Ectodermal cell (in vitro differentiated cells): ENCODE measurements around the gene ADAMTS2.

Source experiments
- H3K27ac ChIP-seq: 2 replicates; pipeline ENCODE4 v1.7.0; 2013; ENCODE audit warnings: mild to moderate bottlenecking, low read depth, low read length; ENCODE audit not compliant: insufficient read depth, poor library complexity, severe bottlenecking
- H3K27me3 ChIP-seq: 2 replicates; pipeline ENCODE4 v1.7.0; 2013; ENCODE audit warnings: mild to moderate bottlenecking, low read length; ENCODE audit not compliant: insufficient read depth, control insufficient read depth, poor library complexity, severe bottlenecking
- H3K36me3 ChIP-seq: one replicate; pipeline ENCODE4 v1.7.0; 2013; ENCODE audit warnings: low read length; ENCODE audit not compliant: control insufficient read depth, insufficient read depth
- H3K4me1 ChIP-seq: one replicate; pipeline ENCODE4 v1.7.0; 2013; ENCODE audit warnings: low read length; ENCODE audit not compliant: control insufficient read depth, insufficient read depth
- H3K4me3 ChIP-seq: 2 replicates; pipeline ENCODE4 v1.7.0; 2013; ENCODE audit warnings: low read depth, low read length, control low read depth; ENCODE audit not compliant: insufficient read depth
- H3K9me3 ChIP-seq: 2 replicates; pipeline ENCODE4 v1.7.0; 2013; ENCODE audit warnings: mild to moderate bottlenecking, low read length, moderate library complexity; ENCODE audit not compliant: control insufficient read depth
- WGBS, 2 experiments: methylation state at CpG; one replicate each; pipeline ENCODE4 v1.1.7; 2013; ENCODE audit warnings: missing lambda C conversion rate in 2 of 2; 5-methylcytosine and 5-hydroxymethylcytosine counted together

ADAMTS2 gene

DNA sequence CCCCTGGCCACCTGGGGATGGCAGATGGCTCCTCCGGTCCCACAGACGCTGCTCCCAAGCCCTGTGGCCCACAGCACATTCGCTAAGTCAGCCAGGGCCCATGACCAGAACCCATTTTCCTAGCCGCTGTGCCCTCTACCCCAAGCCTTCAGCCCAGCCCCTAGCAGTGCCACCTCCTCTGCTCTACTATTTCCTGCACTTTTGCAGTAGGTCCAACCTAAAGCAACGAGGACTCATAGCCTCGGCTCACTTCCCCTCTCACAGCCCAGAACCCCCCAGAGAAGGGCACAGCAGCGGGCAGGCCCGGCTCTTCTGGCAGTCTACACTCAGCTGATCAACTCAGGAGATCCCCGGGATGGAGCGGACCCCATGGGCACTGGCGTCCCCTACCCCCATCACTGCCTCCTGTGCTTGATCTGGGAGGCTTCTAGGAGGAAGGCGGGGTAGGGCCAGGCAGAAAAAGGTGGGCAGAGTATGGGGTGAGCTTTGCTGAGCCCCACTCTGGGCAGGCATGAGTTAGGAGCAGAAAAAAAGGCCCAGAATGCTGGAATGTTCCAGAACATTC lies 173.9 kb downstream of the ADAMTS2 start:
- Histone ChIP-seq H3K4me3 (no peak overlapping the region), H3K36me3 (no peaks in the 10 kb centered on the region), H3K4me1 (no peaks in the 10 kb centered on the region), H3K27me3 (no peaks in the 10 kb centered on the region), H3K27ac (no peak overlapping the region), H3K9me3 (no peaks in the 10 kb centered on the region)
- WGBS, 2 experiments = 94% methylated on average over 12 of the region's 12 CpGs

DNA sequence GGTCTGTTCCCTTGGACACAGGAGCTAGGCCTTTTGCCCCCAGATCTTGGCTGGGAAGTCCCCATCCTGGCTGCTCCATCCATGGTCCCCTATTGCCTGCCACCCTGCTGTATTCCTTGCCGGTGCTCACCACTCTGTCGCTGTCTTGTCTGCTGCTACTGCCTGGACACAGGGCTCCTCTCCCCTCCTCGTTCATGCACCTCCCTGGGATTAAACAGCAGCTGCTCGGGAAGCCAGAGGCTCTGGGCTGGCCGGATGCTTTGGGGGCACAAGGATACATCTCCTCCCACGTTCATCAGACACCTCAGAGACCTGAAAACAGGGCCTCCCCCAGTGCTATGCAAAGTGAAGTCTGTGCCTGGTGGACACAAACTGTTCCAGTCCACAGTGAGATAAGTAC lies 174.7 kb downstream of the ADAMTS2 start:
- 87 to 91% methylated on average over 6 of the region's 6 CpGs for WGBS, 2 experiments
- no peaks in the 10 kb centered on the region for H3K9me3 ChIP-seq
- H3K27ac ChIP-seq = no peak overlapping the region
- no peaks in the 10 kb centered on the region for H3K27me3 ChIP-seq
- no peaks in the 10 kb centered on the region for H3K36me3 ChIP-seq
- no peaks in the 10 kb centered on the region for H3K4me1 ChIP-seq
- no peak overlapping the region for H3K4me3 ChIP-seq

DNA sequence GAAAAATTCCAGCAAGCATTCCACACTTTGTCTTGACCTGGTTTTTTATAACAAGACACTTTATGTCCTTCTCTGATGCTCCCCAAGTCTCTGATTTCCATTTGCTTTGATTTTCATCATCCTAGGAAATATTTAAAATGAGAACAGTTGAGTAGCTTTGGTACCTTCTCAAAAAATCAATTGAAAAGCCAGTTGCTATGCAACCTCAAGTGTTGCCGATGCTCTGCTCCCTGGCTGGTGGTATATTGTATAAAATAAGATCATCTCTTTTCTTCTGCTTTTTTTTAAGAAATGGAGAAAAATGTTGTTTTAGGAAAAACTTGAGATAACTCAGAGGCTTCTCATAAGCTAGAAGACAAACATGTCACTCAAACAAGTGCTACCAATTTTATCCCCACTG lies 175.4 kb downstream of the ADAMTS2 start:
- WGBS, 2 experiments = 90 to 100% methylated on average over 1 of the region's 1 CpG
- Histone ChIP-seq H3K27ac (no peak overlapping the region), H3K27me3 (no peaks in the 10 kb centered on the region)

DNA sequence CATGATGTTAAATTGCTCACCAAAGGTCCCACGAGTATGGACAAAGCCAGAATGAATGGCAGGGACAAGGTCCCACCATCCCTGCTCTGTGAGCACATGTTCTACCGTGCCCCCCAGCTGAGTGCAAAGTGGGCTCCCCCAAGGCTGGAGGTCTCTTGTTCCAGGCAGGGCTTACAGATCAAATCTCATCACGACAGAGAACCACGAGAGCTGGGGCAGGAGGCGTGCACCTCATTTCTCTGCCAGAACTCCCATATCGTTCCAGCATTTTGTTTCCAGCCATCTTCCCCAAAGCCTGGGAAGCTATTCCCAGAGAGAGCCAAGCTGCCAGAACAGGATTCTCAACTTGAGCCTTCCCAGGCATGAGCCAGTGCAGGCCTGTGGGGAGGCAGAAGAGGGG lies 176.6 kb downstream of the ADAMTS2 start:
- no peaks in the 10 kb centered on the region for H3K36me3 ChIP-seq
- H3K27ac ChIP-seq = no peak overlapping the region
- 85 to 86% methylated on average over 6 of the region's 6 CpGs for WGBS, 2 experiments
- no peaks in the 10 kb centered on the region for H3K27me3 ChIP-seq
- no peak overlapping the region for H3K4me3 ChIP-seq
- H3K9me3 ChIP-seq = no peaks in the 10 kb centered on the region
- no peaks in the 10 kb centered on the region for H3K4me1 ChIP-seq

More for the DNA sequence above, 175.4 kb downstream of the ADAMTS2 start:
- Histone ChIP-seq H3K36me3 (no peaks in the 10 kb centered on the region), H3K4me3 (no peak overlapping the region), H3K9me3 (no peaks in the 10 kb centered on the region), H3K4me1 (no peaks in the 10 kb centered on the region)

DNA sequence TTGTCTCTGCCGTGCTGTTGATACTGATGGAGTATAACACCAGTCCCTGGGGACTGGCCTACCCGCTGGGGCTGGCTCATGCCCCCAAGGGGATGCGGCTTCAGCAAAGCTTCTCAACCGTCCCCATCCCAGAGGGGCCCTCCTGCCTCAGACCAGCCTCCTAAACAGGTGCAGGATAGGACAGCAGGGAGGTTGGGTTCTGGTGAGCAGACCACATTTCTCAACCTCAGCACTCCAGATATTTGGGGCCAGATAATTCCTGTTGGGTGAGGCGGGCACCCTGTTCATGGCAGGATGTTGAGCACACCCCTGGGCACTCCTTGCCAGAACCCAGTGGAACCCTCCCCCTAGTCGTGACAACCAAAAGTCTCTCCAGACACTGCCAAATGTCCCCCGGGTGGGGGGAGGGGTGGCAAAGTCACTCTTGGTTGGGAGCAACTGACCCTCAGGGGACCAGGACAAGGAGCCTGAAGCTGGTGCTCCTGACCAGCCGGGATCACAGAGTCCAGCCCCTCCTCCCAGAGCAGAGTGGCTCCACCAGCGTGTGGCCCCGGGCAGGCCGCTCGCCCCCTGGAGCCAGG lies 177.3 kb downstream of the ADAMTS2 start:
- Histone ChIP-seq H3K27me3 (no peaks in the 10 kb centered on the region), H3K36me3 (no peaks in the 10 kb centered on the region), H3K9me3 (no peaks in the 10 kb centered on the region), H3K4me1 (no peaks in the 10 kb centered on the region), H3K27ac (no peak overlapping the region), H3K4me3 (no peak overlapping the region)
- 93 to 96% methylated on average over 12 of the region's 12 CpGs for whole genome bisulfite sequencing, 2 experiments

DNA sequence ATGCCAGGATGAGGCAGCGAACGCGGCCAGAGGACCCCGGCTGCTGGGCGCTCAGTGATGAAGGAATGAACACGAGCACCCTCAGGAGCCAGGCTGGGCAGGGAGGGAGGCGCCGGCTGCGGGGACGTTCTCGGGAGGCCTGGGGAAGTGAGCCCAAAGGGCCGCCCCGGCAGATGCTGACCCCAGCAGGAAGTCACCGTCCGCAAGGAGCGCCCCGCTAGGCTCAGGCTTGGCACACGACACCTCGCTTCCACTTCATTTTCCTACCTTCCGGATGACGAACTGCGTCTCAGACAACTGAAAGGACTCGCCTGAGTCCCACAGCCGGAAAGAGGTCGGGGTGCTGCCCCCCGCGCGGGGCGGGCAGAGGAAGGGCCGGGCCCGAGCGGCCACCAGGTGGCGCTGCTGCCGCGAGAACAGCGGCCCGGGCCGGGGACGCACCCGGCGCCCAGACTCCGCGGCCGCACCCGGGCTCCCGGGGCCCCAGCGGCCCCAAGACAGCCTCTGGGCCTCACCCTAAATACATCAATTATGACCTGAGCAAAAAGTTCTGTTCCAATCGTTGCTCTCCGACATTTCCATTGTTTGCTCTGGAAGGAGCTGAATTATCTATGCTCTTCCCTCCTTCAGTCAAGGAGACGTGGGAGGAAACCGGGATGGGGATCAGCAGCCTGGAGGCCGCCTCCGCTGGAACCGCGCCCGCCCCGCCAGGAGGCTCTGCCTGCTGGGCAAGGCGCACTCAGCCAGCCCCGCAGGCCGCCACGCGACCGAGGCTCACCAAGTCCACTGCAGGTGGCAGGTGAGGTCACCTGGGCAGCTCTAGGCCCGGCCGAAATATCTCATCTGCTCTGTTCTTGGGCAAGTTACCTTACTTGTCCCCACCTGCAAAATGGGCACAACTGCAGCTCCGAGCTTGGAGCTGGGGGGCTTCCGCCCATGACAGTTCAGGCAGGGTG lies 178.1 kb downstream of the ADAMTS2 start:
- Histone ChIP-seq H3K27me3 (no peaks in the 10 kb centered on the region), H3K9me3 (no peaks in the 10 kb centered on the region), H3K4me1 (no peaks in the 10 kb centered on the region), H3K27ac (no peak overlapping the region), H3K36me3 (no peaks in the 10 kb centered on the region), H3K4me3 (peak overlapping the region; percentile 16)
- 34 to 36% methylated on average over 67 of the region's 67 CpGs for WGBS, 2 experiments

DNA sequence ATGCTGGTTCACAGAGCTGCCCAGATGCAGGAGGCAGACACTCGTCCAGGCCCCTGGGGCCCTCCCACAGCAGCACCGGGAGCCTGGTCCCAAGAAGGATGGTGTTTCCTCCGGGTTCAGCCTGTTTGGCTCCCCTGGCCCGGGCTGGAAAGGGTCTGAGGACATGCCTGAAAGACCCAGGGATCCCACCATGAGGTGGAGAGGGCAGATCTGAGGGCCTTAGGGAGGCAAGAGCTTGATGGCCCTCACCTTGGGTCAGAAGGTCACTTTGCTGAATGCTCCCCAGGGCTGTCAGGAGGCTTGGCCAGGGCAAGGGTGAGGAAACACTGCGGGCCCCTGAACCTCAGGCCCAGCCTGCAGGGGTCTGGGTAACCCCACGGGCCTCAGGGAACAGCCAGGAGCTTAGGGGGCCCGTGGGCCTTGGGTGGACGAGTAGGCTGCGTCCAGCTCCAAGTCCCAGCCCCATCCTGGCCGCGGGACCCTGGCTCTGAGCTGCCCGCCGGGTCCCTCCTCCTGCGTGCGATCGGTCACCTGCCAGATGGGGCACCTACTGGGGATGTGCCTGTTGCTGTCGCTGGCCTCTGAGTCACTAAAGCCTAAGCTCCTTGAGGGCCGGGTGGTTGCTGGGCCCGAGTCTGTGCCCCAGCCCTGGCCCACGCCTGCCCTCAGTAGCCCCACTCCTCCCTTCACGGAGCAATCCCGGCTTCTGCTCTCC lies 178.9 kb downstream of the ADAMTS2 start:
- Histone ChIP-seq H3K9me3 (no peaks in the 10 kb centered on the region), H3K4me1 (no peaks in the 10 kb centered on the region), H3K4me3 (no peak overlapping the region), H3K36me3 (no peaks in the 10 kb centered on the region), H3K27me3 (no peaks in the 10 kb centered on the region), H3K27ac (no peak overlapping the region)
- WGBS, 2 experiments = 92 to 94% methylated on average over 22 of the region's 22 CpGs

DNA sequence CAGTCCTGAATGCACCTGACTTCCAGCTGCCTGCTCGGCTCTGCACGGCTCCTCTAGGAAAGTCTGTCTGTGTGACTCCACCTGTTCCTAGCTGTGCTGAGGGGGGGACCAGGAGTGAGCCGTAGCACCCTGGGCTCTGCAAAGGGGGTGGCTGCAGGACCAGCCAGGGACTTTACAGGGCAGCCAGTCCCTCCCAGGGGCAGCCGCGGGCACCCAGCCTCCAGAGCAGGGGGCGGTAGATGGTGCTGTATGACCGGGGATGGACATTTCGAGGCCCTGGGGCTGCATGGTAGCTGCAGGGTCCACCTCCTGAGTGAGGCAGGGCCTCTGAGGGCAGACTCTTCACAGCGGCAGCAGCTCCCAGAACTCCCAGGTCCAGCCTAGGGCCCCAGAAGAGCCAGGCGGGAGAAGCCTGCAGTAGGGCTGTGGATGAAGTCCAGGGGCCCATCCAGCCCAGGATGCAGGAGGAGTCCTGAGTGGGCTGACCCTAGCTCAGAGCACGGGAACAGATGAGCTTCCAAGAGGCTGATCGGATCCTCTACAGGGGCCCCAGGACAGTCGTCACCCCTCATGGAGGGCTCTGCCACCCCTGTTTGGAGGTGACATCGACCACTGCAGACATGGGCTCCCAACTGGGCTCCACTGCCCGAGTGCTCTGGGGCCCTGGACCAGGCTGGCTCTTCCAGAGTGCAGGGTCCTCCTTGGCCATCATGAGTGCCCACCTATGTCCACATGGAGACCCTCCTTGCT lies 179.7 kb downstream of the ADAMTS2 start:
- 91 to 94% methylated on average over 15 of the region's 15 CpGs for WGBS, 2 experiments
- Histone ChIP-seq H3K4me1 (no peaks in the 10 kb centered on the region), H3K27me3 (no peaks in the 10 kb centered on the region), H3K36me3 (no peaks in the 10 kb centered on the region), H3K9me3 (no peaks in the 10 kb centered on the region), H3K27ac (no peak overlapping the region), H3K4me3 (no peak overlapping the region)

DNA sequence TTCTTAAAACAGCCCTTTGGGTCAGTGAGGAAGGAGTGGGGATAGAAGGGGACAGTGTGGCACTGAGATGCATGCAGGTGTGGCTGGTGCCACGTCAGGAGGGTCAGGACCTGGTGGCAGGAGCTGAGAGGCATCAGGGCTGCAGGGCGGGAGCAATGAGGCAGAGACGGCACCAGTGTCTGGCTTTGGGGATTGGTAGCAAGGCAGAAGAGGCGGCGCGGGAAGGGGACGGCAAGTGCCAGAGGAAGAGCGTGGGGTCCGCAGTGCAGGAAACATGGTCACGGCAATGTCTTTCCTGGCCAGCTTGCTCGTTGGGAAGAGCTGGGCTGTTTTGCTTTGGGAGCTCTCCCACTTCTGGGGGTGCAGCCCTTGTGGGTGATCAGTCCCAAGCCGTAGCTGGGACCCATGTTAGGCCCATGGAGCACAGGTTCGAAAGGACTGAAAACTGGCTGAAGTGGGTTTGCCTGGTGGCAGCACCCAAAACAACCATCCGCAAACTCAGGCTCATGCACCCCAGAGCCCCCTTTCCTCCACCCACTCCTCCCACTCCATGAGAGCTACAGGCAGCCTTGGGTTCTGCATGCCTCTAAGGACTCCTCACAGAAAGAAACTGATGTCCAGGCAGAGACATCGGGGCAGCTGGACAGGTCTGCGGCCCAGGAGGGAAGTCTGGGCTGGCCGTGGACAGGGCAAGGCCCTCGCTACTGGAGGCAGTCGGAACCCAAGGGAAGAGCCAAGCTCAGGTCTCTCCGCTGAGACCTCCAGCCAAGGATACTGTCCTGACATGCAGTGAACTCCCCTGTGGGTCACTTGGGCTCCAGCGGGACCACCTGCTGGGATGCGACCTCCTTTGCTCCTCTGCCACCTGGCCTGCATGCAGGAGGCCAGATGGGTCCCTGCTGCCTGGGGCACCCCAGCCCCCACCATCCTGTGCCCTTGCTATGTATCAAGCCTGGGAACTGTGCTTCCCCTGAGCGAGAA lies 180.6 kb downstream of the ADAMTS2 start:
- Histone ChIP-seq H3K27me3 (no peaks in the 10 kb centered on the region), H3K36me3 (no peaks in the 10 kb centered on the region), H3K9me3 (no peaks in the 10 kb centered on the region), H3K4me3 (no peak overlapping the region), H3K27ac (no peak overlapping the region), H3K4me1 (no peaks in the 10 kb centered on the region)
- WGBS, 2 experiments = 93 to 95% methylated on average over 23 of the region's 23 CpGs
